ENCODE results near the gene OLFM2. TPM values are rescaled to one million over a fixed set of nuclear protein-coding genes. Genes with fewer than 3 reads are reported as not detected.

Gene OLFM2
- total RNA-seq, 1 donor from 2014 or later, result 0.40 TPM

DNA sequence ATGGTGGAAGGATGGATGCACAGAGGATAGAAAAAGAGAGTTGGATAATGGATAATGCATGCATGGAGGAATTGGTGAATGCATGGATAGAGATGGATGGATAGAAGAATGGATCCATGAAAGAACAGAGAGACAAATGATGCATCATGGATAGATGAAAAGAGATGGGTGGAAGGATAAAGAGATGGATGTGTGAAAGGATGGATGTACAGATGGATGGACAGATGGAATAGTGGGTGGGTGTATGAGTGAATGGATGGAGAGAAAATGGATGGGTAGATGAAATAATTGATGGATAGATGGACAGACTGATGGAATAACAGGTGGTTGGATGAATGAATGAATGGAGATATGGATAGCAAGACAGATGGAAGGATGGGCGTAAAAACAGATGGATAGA, 25.7 kb downstream of the OLFM2 start:
- DNase-seq (ENCODE audit: low read depth, low spot score), result no peak

DNA sequence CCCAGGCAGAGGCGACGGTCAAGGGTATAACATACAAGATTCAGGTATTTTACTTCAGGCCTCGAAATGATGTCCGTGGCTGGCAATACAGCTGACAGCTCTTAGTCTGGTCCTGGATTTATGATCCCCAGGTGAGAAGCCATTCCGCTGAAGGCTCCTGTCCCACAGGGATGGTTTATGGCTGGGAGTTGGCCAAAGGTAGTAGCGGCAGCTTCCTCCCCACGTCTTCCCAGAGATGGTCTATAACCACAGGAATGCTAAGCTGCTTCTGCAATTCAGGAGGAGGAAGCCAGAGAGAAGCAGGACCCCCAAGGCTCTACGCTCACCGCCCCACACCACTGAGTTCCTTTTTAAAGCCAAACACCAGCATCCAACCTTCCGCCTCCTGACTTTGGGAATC, 27.1 kb downstream of the OLFM2 start:
- DNase-seq (ENCODE audit: low read depth, low spot score), result no peak

DNA sequence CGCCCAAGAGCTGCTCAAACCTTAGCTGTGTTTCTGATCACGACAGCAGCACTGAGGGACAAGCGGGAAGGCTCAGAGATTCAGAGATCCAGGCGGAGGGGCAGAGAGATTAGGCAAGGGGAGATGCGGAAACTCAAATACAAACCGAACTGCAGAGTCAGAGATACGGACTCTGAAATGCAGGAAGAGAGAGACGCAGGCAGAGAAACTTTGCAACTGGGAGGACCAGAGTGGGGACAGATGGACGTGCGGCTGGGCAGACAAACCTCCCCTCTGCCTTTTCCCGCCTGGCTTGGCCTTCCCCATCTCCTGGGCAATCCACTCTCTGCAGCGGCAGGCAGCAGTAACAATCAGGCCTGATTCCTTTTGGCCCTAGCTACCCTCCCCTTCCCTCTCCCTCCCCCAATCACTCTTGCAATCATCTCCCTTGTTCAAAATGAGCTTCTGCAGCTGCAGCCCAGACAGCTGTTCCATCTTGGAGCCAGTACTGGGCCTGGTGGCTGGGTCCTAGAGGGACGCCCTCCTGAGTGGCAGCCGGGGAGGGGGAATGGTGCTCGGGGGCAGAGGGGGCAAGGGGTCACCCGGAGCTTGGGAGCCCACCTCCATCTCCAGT, 29.7 kb downstream of the OLFM2 start:
- no peak for DNase-seq (ENCODE audit: low read depth, low spot score)

DNA sequence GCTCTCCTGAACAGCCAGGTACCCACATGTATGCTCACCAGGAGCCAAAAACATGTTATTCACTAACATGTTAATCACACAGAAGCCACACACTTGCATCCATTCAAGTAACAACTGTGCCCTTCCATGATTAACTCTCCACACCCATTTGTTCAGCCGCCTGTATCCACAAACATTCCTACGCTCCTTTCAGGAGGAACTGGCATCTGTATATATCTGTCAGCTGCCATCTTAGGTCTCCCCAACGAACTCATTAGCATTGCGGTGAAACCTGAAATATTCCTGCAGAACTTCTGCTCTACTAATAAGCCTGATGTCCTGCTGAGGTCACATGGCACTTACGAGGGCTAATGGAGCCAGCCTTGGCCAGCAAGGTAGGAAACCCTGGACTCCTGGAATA, 33.0 kb downstream of the OLFM2 start:
- DNase-seq (ENCODE audit: low read depth, low spot score), result no peak

DNA sequence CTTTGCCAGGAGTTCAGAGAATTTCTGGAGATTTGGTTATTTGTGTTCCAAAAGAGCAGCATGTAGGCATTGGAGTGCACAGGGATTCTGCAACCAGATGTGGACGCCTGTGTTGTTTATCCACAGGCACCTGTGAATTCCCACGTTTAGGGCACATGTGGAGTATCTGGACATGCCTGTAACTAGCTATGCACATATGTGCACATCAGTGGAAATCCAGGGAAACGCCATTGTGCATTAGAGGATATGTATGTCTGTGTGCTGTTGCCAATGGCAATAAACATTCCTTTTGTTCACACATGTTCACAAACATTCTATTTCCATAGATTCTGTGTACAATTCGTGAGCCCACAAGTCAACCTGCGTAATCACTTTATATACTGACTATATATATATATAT, 34.7 kb downstream of the OLFM2 start:
- no peak for DNase-seq (ENCODE audit: low read depth, low spot score)

DNA sequence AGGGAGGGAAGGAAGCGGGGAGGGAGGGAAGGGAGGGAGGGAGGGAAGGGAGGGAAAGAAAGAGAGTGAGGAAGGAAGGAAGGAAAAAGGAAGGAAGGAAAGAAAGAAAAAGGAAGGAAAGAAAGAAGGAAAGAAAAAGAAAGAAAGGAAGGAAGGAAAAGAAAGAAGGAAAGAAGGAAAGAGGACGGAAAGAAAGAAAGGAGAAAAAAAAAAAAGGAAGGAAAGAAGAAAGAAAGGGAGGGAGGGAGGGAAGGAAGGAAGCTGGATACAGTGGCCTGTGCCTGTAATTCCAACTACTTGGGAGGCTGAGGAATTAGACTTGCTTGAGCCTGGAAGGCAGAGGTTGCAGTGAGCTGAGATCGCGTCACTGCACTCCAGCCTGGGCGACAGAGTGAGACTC, 35.3 kb downstream of the OLFM2 start:
- no peak for DNase-seq (ENCODE audit: low read depth, low spot score)

DNA sequence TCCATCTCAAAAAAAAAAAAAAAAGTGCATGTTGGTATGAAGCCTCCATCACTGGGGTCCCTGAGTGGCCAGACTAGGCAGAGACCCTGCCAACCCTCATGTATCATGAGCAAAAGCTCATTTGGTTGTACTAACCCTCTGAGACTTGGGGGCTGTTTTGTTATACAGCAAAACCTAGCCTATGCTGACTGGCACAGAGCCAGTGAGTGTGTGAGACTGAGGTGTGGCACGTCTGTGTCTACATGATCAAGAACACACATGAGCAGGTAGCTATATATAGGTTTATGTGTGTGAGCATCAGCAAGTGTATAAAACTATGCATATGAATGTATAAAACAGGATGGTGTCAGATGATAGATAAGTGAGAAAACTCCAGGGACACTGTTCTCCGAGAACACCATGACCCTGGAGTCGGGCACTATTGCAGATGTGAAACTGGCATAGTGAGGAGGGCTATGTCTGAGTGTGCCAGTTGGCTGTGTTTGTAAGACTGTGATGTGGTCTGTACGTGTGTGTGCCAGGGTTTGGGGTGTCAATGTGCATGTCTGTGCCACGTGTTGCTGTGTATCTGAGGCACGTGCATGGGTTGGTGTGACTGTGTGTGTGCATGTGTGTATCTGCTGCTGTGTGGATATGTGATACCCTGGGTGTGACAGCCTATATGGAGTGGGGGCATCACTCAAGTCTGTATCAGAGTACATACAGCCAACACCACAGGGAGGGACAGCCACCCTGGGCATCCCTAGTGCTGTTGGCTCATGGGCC, 44.5 kb downstream of the OLFM2 start:
- DNase-seq (ENCODE audit: low read depth, low spot score), result no peak

DNA sequence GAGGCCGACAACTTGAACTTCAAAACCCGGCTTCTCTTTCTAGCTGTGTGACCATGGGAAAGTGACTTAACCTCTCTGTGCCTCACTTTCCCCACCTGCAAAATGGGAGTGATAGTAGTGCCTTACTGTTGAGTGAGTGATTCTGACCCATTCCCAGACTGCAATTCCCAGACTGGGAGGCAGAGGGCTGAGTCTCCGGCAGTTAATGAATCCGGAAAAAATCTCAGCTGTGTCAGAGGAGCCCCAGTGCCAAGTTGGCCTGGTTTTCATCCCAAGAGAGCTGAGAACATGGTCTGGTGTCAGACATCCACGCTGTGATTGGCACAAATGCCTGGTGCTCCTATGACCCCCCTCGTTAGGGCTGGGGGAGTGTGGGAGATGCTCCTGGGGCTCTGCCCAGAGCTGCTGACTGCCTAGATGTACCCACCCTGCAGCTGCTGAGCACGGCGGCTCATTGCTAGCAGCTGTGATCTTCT, 51.2 kb downstream of the OLFM2 start:
- DNase-seq (ENCODE audit: low read depth, low spot score), result no peak

DNA sequence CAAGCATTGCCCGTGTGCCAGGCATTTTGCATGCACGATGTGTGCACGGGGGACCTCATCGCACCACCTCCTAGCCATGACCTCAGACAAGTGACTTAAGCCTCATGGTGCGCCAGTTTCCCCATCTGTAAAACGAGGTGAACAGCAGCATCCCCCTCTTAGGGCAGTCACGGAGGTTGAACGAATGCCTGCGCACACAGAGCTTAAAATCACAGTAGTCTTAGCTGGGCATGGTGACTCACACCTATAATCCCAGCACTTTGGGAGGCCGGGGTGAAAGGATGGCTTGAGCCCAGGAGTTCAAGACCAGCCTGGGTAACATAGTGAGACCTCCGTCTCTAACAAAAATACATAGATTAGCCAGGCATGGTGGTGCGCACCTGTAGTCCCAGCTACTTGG, 52.6 kb downstream of the OLFM2 start:
- no peak for DNase-seq (ENCODE audit: low read depth, low spot score)

DNA sequence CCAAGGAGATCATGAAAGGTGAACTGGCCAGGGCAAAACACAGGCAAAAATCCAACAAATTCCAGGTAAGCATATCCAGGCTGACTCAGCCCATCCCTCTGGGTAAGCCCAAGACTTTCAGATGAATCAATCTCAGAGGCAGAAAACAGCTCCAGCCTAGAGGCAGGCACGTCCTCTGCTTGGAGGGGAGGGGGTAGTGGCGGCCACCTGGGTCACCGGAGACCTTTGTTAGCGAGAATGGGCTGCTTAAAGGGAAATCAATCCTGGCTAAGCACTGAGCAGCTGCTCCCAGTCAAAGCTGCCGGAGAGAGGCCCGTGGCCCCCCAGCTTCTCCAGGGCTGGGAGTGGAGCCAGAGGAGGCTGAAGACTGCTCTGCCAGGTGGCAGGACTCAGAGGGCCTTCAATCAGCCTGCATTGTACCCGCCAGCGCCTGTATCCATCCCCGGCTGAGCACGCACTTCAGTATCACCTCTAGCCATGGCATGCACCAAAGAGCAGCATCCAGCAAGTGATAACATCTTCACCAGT, 53.0 kb downstream of the OLFM2 start:
- no peak for DNase-seq (ENCODE audit: low read depth, low spot score)

DNA sequence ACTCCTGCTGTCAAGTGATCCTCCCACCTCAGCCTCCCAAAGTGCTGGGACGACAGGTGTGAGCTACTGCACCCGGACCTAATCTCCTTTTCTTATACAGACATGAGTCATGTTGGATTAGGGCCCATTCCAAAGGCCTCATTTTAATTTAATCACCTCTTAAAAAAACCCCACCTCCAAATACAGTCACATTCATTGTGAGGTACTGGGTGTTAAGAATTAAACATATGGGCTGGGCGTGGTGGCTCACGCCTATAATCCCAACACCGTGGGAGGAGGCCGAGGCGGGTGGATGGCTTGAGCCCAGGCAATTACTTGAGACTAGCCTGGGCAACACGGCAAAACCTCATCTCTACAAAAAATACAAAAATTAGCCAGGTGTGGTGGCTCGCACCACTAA, 54.6 kb downstream of the OLFM2 start:
- DNase-seq (ENCODE audit: low read depth, low spot score), result no peak

DNA sequence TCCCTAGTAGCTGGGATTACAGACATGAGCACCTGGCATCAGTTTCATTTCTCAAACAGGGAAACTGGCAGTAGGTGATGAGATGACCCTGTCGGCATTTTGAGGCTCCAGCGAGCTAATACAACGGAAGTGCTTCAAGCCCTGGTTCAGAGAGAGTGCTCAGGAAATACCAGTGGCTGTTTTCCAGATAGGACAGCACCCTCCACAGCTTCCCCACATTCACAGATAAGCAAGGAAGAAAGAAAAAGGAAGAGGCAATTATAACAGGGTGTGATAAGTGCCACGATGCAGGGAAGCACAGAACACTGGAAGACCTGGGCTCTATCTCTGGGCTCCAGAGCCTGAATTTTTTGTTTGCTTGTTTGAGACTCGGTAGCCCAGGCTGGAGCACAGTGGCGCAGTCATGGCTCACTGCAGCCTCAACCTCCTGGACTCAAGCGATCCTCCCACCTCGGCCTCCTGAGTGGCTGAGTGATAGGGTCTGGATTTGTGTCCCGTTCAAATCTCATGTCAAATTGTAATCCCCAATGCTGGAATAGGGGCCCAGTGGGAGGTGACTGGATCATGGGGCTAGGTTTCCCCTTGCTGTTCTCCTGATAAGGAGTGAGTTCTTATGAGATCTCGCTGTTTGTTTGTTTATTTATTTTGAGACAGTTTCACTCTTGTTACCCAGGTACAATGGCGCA, 57.7 kb downstream of the OLFM2 start:
- DNase-seq (ENCODE audit: low read depth, low spot score), result no peak

DNA sequence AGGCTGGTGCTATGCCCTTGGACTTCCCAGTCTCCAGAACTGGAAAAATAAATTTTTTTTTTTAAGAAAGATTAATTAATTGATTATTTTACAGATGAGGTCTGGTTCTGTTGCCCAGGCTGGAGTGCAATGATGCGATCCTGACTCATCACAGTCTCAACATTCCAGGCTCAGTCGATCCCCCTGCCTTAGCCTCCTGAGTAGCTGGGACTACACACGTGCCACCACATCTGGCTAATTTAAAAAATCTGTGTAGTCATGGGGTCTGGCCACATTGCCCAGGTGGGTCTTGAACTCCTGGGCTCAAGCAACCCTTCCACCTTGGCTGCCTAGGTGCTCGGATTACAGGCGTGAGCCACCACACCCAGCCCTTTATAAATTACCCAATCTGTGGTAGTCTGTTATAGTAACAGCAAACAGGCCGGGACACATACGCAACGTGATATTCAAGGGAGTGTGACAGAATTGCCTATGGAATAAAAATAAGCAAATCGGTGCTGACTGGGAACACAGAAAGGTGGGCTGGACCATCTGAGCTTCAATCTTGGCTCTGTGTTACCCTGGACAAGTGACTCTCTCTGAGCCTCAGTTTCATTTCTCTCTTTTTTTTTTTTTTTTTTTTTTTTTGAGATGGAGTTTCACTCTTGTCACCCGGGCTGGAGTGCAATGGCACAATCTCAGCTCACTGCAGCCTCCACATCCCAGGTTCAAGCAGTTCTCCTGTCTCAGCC, 58.4 kb downstream of the OLFM2 start:
- no peak for DNase-seq (ENCODE audit: low read depth, low spot score)

DNA sequence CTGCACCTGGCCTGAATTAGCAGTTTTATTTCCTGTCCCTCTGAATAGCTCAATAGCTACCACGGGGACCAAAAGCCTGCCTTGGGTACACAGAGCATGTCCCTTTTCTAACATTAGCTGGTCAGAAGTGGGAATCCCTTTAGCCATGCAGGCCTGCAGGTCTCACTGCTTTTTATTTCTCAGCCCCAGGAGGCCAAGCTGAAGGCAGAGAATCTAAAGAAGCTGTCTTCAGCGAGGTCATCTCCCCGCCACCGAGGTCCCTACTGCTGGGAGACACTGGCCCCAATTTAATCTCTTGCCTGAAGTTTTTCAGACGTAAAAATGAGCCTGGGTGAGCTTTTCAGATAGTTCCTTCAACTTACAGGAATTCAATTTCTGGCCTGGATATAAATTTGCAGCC, 60.5 kb downstream of the OLFM2 start:
- DNase-seq (ENCODE audit: low read depth, low spot score), result no peak

DNA sequence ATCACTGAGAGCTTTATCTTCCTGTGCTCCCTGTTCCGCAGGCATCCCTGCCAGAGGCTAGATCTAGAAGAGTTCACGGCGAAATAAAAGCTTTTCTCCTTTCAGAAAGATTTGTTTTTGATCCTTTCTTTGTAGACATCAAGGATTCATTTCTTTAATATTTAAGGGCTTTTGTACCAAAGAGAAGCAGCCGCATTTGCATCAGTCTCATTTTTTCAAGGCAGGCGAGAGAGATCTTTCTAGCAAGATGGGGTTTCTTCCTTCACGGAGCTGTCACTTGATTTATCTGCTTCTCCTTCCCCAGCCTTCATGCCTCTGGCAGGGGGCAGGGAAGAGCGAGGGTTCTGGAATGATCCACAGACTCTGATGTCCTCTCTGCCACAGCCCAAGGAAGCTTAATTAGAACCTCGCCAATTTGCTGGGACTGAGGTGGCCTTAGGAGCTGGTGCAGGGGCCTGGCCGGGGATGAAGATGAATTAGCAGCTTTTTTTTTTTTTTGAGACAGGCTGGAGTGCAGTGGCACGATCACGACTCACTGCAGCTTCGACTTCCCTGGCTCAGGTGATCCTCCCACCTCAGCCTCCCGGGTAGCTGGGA, 61.2 kb downstream of the OLFM2 start:
- no peak for DNase-seq (ENCODE audit: low read depth, low spot score)

DNA sequence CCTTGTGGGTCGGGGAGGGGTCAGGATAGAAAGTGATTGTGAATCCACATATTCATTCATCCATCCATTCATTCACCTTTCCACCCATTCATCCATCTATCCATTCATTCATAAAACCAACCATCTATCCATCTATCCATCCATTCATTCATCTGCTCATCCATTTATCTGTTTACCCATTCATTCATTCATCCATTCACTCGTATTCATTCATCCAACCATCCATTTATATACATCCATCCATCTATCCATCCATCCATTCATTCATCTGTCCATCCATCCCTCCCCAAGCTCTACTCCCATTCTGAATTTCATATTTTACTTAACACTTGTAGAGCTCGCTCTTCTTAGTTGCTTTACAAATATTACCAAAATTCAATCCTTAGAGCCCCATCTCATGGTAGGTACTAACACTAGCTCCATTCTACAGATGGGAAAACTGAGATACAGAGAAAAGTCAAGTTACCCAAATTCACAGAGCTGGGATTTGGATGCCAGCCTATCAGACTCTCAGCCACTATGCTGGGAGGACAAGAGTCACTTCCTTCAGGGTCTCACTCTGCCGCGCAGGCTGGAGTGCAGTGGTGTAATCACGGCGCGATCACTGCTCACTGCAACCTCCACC, 63.6 kb downstream of the OLFM2 start:
- DNase-seq (ENCODE audit: low read depth, low spot score), result no peak

DNA sequence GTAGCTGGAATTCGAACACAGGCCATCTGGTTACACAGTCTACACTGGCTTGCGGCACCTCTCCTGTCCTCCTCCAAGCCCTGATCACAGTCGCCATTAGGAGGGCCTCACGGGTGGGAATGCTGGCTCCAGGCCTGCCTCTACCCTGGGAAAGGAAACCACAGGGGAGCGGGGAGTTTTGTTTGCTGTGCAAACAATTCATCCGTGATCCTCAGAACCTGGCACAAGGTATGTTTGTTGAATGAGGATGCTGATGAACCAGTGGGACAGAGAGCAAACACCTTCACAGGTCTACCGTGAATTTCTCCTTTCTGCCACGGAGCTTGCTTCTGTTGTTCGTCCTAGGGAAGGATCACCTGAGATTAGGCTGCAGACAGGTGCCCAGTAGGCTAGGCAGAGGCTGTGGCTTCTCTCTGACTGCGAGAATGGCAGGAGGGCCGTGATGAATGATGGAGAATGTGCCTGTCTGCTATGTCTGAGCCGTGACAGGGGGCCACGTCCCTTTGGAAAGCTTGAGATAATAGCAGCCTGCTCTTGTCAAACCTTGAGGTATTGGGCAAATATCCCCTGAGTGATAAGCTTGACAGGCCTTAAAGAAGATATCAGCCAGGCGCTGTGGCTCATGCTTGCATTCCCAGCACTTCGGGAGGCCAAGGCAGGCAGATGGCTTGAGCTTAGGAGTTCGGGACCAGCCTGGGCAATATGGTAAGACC, 64.5 kb downstream of the OLFM2 start:
- DNase-seq (ENCODE audit: low read depth, low spot score), result no peak

DNA sequence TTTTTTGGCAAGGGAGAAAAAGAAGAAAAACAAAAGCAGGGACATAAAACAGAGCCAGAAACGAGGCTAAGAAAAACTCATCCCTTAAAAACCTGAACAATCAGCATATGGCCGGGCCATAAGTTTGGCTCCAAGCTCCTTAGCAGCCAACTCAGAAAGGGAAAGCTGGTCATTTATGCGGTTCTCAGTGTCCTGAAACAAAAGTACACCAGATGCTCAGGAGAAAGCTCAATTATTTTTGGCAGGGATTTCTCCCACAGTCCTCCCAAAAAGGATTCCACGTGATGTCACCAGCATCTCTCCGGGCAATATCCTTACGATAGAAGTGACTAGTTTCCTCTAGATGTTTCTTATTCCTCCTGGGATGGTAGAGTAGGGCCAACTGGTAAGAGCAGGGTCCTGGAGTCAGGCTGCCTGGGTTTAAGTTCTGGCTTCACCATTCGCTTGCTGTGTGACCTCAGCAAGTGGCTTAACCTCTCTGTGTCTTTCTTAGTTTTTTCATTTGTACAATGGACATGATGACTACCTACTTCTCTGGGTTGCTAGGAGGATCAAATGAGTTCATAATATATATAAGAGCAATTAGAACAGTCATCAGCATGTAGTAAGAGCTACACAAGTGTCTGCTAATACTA, 67.2 kb downstream of the OLFM2 start:
- DNase-seq (ENCODE audit: low read depth, low spot score), result no peak

DNA sequence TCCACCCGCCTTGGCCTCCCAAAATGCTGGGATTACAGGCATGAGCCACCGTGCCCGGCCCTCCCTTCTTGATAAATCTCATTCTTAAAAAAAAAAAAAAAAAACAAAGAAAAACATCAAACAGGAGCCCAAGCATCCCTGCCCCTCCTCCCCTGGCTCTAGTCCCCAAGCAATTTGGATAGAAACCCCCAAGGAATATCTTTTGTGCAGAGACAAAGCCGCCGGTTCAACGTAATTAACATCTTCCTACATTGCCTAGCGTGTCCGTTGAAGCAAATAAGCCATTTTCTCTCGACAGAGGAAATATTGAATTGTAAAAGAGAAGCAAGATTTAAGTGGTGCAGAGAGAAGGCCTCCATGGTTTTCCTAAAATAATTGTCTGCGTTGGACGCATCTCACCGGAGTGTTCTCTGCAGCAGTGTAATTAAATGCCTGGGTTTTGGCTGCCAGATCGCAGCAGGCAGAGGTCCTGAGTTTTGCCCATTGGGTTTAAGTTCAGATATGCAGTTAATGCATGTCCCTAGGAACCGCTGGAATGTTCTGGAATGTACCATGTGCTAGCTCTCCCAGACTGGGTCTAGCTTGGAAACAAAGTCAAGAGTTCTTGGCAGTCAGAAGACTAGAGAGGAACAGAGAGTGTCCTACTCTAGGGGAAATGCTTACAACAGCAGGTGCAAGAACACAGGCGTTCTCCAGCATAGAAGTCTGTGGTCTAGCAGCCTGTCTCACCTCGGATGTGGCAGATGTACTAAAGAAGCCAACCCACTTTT, 70.4 kb downstream of the OLFM2 start:
- DNase-seq (ENCODE audit: low read depth, low spot score), result no peak

Measured in pulmonary artery endothelial cell (primary cell).